Astrocyte of the hippocampus (primary cell): ENCODE results near the gene SCGB1C1.
A peak's percentile ranks its signal among the peaks of the same experiment; 100 is the strongest.

ENCODE experiments used
- DNase-seq: peaks from one replicate; pipeline ENCODE4 v3.0.0; 2011; ENCODE audit warnings: low read depth, low spot score

Gene SCGB1C1

DNA sequence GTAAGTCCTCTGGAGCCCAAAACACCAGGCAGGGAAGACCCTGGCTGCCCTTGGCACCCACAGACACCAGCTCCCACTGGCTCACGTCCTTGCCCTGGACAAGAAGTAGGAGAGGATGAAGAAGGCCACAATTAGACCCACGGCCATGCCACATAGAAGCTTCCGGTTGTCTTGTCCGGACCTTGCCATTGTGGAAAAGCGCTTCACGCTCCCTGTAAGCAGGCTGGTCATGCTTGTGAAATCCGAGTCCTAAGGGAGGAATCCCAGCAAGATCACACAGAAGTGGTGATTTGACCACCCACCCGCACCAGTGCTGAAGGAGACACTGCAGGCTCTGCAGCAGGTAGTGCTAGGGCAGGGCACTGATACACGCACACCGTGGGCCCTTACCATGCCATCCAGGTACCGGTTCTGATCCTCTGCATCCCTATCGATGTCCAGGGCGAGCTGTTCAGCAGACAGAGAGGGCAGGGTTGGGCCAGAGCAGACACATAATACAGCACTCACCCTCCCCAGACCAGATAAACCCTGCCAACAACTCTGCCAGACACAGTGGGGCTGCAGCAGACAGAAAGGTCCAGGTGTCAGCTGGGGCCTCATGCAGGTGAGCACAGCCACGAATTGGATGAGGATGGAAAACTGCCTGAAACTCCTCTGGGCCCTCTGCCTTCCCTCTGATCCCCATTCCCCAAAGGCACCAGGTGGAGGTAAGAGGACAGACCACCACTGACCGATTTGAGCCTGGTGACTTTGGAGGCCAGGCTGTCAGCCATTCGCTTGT is 12.5 kb downstream of the SCGB1C1 start:
- DNase-seq, result no peak

DNA sequence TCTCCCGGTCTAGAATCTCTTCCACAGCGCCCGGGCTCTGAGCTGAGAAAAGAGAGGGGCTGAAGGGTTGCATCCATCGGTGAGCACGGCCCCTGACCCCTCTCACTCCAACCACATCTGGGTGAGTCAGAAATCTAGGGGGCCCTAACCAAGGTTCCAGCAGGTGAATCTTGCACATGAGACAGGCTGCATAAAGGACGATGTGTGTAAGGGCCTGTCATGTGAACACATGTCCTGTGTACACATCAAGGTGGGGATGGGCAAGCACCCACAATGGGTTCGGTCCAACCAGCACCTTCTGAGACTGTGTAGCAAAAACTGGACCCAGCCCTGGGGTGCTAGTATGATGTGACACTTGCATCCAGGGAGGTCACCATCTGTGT is 13.1 kb downstream of the SCGB1C1 start:
- no peak for DNase-seq

DNA sequence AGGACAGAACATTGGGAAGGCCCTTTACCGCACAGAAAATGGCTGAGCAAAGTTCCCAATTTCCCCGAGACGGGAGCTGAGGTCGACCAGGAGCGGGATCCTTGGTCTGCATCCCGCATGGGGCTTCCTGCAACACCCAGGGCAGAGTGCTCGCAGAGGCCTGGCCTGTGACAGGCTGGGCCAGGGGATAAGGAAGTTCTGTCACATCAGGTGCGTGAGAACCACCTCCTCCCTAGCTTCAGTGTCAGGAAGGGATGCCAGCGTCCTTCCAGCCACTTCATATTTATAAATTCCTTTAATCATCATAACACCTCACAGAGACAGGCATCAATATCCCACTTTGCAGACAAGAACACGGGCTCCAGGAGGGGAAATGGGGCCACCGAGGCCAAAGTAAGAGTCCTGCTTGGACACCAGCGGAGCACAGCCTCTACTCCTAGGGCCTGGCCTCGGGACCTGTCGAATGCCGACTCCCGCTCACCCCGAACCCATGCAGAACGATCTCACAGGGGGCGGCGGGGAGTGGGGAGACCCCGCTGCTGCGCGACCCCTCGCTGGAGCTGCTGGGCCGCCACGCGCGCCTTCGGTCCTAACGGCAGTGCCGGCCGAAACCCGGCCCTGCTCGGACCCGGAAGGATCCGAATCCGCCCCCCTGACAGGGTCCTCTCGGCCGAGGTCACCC is 13.8 kb downstream of the SCGB1C1 start:
- no peak for DNase-seq

DNA sequence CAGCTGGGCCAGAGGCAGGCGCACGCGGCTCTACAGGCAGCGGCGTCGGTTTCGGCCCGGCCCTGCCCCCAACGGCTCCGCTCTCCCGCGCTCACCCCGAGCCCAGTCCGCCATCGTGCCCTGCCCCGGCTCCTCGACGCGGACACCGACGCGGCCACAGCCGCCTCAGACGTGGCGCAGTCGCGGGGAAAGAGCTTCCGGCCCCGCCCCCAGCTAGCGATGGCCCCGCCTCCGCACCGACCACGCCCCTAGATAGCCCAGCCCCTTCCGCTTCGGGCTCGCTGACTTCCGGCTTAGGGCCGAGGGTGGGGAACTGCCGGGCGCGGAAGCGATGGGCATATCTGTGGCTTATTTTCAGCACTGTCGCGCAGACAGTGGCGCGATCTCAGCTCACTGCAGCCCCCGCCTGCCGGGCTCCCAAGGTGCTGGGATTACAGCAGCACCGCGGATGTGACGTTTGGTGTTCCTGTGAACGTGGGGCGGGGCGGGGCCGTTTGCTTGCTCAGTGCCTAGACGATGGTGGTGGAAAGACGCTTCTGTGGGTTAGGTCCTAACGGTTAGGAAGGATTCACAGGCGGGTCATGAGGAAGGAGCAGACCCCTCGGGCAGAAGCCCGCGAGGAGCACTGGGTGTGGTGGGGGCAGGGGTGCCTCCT is 14.5 kb downstream of the SCGB1C1 start, which contains the start of the genes BET1L and RIC8A:
Gene BET1L, minus strand, starts transcription at position 192 of the 655 bp plus-strand sequence. Its CDS starts 78 bp downstream, at position 114.
Gene RIC8A, plus strand, starts transcription at position 501 of the 655 bp plus-strand sequence. CDS start 1,147 bp downstream, outside the sequence.
- peak; percentile 99 for DNase-seq

DNA sequence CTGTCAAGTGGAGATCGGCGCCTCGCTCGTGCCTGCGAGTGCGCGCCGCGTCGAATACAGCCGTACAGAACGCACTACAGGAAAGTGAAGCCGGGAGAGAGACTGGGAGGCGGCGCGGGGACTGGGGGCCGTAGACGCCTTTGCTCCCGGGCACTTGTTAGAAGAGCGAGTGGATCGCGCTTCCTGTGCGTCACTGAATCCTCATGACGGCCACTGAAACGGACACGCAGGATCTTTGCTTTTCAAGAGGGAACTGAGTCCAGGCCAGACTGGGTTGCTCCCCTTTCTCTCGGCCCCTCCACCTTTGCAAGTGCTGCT is 14.9 kb downstream of the SCGB1C1 start:
- no peak for DNase-seq

DNA sequence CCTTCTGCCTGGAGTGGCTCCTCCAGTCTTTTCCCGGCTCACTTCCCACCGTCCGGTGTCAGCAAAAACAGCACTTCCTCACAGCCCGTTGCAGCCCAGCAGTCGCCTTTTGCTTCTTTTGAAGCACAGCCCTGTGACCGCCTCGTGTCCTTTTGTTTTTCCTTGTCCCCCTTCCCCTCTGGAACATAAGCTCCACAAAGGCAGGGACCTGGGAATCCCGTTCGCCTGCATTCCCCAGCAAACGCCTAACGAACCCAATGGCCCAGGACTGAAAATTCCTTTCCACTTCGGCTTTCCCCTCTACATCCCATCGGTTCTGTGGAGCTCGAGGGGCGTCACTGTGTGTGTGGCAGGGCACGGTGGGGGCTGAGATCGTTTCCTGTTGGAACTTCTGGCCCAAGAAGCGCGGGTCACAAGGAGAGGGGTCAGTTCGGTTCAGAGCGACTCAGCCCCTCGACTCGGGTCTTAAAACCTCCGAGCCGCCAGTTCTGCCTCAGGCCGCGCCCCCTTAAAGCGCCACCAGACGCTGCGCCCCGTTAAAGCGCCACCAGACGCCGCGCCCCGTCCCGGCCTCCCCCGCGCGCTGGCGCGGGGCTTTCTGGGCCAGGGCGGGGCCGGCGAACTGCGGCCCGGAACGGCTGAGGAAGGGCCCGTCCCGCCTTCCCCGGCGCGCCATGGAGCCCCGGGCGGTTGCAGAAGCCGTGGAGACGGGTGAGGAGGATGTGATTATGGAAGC is 15.5 kb downstream of the SCGB1C1 start:
- peak; percentile 90 for DNase-seq

DNA sequence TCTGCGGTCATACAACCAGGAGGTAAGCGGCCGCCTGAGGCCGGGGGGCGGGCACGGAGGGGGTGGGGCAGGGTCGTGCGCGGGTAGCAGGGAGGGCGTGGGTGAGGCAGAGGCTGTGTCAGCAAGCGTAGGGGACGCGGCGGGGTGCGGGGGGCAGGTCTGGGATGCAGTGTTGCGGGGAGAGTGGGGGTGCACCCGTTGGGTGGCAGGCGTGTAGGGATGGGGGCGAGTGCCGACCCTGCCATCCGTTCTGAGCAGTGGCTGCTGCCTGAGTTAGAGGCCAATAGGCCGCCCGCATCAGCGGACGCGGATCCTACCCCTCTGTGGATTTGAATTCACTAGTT is 16.0 kb downstream of the SCGB1C1 start:
- DNase-seq, result peak; percentile 29

DNA sequence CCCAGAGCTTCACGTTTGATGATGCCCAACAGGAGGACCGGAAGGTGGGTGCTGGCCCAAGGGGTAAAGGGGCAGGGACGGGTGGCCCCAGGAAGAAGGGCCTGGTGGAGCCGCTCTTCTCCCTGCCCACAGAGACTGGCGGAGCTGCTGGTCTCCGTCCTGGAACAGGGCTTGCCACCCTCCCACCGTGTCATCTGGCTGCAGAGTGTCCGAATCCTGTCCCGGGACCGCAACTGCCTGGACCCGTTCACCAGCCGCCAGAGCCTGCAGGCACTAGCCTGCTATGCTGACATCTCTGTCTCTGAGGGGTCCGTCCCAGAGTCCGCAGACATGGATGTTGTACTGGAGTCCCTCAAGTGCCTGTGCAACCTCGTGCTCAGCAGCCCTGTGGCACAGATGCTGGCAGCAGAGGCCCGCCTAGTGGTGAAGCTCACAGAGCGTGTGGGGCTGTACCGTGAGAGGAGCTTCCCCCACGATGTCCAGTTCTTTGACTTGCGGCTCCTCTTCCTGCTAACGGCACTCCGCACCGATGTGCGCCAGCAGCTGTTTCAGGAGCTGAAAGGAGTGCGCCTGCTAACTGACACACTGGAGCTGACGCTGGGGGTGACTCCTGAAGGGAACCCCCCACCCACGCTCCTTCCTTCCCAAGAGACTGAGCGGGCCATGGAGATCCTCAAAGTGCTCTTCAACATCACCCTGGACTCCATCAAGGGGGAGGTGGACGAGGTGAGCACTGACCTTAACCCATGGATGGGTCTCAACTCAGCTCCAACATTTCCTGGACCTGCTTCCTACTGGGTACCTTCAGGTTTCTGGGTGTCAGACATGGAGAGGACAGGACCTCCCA is 16.6 kb downstream of the SCGB1C1 start:
- peak; percentile 33 for DNase-seq

DNA sequence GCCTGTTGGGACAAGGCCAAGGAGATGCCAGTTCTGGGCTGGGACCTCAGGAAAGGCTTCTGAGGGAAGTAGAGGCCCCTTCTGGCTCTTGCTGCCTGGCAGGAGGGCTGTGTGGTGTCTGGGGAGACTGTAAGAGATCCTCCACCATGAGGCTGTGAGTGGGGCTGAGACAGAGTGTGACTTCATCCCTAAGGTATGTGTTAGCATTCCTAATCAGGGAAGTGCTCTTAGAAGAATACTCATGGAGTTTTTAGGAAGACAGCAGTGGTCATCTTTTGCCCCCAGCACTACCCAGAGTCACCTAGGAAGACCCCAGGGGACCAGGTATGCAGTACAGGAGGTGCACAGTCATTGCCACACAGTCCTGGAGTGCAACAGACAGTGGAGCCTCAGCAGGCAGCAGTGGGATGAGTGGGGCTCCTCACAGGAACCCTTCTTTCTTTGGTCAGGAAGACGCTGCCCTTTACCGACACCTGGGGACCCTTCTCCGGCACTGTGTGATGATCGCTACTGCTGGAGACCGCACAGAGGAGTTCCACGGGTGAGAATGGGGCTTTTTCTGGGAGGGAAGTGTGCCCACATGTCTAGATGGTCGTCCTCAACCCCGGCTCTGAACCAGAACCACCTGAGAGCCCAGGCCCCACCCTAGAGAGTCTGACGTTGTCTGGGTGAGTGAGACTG is 17.4 kb downstream of the SCGB1C1 start:
- peak; percentile 79 for DNase-seq

DNA sequence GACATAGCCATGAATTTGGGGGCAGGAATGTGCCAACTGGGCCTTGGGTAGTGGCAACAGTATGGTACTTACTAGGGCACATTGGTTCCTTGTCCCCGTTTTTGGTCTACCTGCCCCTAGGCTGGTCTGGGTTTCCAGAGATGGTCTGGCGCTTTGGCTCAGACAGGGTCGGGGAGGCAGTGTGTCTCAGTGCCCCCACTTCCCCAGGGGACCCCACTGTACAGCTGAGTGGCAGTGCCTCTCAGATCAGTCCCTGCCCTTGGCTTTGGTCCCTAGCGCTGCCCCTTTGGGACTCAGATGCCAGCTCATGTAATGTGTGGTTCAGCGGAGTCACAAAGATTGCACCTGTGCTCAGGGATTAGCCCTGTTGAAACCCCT is 17.9 kb downstream of the SCGB1C1 start:
- DNase-seq, result no peak

DNA sequence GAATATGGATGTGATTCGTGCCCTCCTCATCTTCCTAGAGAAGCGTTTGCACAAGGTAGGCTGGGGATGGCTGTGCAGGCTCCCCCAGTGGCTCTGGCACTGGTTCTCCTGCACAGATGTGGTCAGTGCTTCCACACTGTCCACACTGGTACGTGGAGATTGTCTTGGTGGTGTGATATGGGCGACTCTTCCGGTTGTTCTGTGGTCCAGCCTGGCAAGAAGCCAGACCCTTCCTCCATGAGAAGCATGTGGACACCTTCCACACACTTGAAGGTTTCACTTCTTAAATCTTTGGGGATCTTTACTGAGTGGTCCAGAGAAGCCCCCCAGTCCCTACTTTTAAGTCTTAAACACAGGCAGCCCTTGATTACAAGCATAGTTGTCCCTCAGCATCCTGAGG is 18.4 kb downstream of the SCGB1C1 start:
- no peak for DNase-seq

DNA sequence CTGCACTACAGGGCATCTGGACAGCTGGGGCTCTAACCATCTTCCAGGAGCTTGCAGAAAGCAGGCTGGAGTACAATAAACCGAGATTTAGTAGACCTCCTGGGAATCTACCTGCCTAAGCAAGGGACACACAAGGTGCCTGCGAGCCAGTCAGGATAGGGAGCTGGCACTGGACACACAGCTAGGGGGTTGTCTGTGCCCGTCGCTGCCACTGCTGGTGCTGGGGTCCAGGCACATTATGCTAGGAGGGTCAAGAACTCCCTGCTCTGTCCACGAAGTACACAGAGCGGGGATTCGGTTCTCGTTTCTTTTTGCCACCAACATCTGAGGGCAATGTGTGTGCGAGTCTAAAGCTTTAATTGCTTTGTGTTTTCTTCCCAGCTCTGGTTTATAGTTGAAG is 18.9 kb downstream of the SCGB1C1 start:
- DNase-seq, result no peak

DNA sequence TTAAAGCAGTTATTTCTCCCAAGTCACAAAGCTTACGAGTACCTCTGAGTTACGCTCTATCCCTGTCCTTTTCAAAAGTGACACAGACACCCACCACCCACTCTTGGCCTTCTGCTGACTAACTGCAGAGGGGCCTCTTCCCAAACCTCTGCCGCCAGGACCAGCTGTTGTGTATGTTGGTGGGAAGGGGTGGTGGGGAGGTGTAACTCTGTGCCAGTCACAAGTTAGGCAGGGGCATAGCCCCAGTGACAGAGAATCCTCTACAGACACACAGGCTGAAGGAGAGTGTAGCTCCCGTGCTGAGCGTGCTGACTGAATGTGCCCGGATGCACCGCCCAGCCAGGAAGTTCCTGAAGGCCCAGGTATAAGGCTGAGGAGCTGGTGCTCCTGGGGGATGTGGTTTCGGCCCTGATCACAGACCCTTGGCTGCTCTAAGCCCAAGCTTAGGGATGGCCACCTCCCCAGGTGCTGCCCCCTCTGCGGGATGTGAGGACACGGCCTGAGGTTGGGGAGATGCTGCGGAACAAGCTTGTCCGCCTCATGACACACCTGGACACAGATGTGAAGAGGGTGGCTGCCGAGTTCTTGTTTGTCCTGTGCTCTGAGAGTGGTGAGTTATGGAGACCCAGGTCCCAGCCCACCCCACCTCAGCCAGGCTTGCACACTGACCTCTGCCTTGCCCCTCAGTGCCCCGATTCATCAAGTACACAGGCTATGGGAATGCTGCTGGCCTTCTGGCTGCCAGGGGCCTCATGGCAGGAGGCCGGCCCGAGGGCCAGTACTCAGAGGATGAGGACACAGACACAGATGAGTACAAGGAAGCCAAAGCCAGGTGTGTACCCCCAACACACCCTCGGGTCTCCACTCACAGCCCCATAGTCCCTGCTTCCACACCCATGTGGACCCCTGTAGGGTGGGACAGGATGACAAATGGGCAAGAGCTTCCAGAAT is 19.5 kb downstream of the SCGB1C1 start:
- no peak for DNase-seq

DNA sequence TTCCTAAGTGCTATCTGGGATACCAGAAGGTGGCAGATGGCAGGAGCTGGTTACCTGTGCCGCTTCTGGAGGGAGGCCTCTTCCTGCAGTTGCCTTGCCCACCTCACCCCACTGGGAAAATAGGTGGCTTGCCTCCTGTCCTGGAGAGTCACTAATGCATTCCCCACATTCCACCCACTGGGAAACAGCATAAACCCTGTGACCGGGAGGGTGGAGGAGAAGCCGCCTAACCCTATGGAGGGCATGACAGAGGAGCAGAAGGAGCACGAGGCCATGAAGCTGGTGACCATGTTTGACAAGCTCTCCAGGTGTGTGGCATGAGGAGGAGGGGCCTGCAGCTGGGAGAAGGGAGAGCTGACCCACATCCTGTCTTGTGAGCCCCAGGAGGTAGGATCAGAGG is 20.2 kb downstream of the SCGB1C1 start:
- DNase-seq, result no peak

DNA sequence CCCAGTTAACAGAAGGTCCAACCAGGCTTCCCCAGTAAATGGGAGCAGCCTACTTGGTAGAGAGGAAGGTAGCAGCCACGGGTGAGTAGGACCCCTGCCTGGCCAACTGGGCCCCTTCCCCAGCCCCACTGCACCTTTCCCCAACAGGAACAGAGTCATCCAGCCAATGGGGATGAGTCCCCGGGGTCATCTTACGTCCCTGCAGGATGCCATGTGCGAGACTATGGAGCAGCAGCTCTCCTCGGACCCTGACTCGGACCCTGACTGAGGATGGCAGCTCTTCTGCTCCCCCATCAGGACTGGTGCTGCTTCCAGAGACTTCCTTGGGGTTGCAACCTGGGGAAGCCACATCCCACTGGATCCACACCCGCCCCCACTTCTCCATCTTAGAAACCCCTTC is 21.2 kb downstream of the SCGB1C1 start:
- DNase-seq, result no peak

DNA sequence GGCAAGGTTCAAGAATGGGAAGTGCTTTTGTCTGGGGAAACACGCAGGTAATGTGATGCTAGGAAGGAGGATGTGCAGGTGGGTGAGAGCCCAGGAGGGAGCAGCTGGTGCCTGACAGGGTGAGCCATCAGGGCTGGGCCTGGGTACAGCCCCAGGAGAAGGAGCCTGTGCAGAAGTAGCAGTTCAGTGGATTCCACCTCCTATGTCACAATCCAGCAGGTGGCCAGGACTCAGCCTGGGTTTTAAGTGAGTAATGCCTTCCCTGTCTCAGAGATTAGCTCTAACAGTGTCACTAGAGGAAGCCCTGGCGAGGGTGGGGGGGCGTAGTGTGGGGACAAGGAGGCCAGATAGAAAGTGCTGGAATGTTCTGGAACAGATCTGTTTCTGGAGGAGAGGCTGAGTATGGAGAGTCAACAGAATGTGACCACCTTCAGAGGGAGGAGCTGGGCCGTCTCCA is 22.7 kb downstream of the SCGB1C1 start:
- DNase-seq, result no peak

DNA sequence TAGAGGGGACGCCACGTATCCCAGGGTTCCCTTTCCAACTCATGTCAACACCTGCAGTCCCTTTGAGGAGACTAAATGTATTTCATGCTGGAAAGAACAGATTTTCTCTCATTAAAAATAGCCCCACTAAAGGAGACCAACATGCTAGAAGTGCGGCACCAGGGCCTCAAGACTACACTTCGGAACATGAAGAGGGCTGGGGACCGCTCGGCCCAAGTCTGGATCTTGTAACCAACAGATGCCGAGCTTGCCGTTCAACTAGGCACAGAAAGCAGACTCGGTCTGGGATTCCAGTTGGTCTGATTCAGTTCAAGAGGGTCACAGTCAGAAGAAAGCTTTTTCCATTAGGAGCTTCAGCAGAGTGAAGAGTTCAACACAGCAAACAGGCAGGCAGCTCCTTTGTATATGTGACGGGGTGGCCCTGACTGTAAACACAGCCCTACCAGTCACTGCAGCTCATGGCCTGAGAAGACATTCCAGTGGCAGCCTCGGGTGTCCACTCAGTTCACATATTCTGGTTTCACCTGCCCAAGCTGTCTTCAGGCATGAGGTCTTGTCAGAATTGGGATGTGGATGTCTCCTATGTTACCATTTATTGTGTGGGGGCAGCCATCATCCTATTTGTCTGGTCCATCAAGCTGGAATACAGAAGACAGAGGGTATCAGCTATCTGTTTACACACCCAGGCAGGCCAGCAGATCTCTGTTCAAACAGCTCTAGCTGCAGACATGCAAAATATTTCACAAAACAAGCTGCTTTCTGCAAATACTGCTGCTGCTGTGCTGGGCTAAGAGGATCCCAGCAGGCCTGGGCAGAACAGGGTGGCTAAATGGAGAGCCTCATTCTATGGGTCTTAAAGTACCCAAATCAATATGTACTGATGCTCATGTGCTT is 23.4 kb downstream of the SCGB1C1 start:
- DNase-seq, result no peak

DNA sequence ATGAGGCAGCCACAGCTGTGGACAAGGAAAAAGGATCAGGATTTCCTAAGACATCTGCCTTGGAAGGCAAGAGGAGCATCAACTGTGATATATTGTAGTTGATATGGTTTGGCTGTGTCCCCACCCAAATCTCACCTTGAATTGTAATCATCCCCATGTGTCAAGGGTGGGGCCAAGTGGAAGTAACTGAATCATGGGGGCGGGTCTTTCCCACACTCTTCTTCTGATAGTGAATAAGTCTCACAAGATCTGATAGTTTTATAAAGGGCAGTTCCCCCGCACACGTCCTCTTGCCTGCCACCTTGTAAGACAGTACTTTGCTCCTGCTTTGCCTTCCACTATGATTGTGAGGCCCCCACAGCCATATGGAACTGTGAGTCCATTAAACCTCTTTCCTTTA is 24.8 kb downstream of the SCGB1C1 start:
- no peak for DNase-seq
